NT2/D1 (cell line): ENCODE data around the gene RNU6-8.

Experiments
- YY1 ChIP-seq: IDR thresholded peaks from 2 replicates; pipeline ENCODE4 v1.6.1; 2011; ENCODE audit not compliant: insufficient read length, insufficient read depth
- ZNF274 ChIP-seq: IDR thresholded peaks from 2 replicates; pipeline ENCODE4 v1.6.1; 2011; ENCODE audit warnings: mild to moderate bottlenecking, low read depth, low read length

DNA sequence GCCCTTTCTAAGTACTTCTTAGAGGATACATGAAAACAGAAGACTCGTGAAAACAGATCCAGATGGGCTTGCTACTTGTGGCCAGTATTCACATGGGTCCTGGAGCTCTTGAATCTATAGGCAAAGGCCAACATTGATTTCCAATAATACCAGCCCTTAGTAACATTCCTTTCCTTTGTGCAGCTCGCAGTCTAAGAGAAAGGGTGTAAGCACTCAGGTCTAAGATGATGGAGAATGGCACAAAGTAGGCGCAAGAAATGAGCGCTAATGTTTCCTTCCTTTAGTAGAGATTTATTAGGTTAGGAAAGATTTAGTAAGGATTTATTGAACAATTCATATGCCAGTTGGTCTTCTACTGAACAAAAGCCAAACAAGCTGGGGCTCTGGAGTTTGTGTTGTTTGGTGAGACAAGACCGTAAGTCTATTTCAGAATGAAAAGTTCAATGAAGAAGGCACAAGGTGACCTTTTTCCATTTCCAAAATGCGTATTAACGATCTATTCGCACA, 525 bp downstream of the RNU6-8 start:
- TF ChIP-seq YY1 (no peak), ZNF274 (no peak)
